ENCODE measurements around the gene SLC9A3. TPM values are rescaled to one million over a fixed set of nuclear protein-coding genes. Genes with fewer than 3 reads are reported as not detected.

Gene SLC9A3
- total RNA-seq, 4 donors from 2014 or later: 2.4 to 3.8 (median 3.5) TPM

GRCh38 chr5:432928-433791 is 91.1 kb downstream of the SLC9A3 start:
- intact Hi-C loops (cut with DNase I): no loop called here
- Histone ChIP-seq H3K4me1 (peaks cover 0 to 18% (median 3%) of the 10 kb centered on the region in 3 donors), H3K9me3 (no peaks in the 10 kb centered on the region), H3K4me3 (no peak overlapping the region), H3K27me3 (peaks cover 0 to 33% (median 0%) of the 10 kb centered on the region in 4 donors), H3K36me3 (no peaks in the 10 kb centered on the region), H3K27ac (no peak overlapping the region)
- DNase-seq: no peak
- TF ChIP-seq CTCF (IDR thresholded peaks at IDR 0.05) (no peak), POLR2A (IDR thresholded peaks at IDR 0.05) (no peak)
- WGBS, 2 donors: 72 to 85% methylated on average over 11 of the region's 23 CpGs

GRCh38 chr5:432201-432927 is 91.9 kb downstream of the SLC9A3 start:
- intact Hi-C loops (cut with DNase I): no loop called here
- TF ChIP-seq CTCF (IDR thresholded peaks at IDR 0.05): no peak
- TF ChIP-seq POLR2A (IDR thresholded peaks at IDR 0.05): no peak

DNA sequence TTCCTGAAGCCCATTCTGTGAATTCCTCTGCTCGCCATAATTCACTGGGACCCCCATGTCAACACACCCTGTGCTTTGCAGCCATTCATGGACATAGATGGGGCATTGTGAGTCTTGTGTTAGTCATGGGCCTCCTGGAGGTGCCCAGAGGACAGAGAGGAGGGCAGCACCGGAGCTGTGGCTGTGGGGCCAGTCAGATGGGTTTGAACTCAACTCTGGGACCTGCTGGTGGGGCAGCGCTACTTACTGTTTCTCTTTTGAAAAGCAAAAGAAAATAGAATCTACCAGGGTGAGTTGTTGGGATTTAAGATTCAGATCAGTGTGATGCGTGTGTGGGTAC is 92.6 kb downstream of the SLC9A3 start:
- intact Hi-C loops (cut with DNase I): no loop called here
- WGBS, 2 donors: 72 to 73% methylated on average over 3 to 4 of the region's 4 CpGs
- Histone ChIP-seq H3K9me3 (no peaks in the 10 kb centered on the region), H3K27ac (no peak overlapping the region), H3K36me3 (no peaks in the 10 kb centered on the region), H3K4me3 (no peak overlapping the region), H3K27me3 (peaks cover 0 to 33% (median 0%) of the 10 kb centered on the region in 4 donors), H3K4me1 (peaks cover 0 to 18% (median 3%) of the 10 kb centered on the region in 3 donors)
- no peak for DNase-seq
- TF ChIP-seq CTCF (IDR thresholded peaks at IDR 0.05): no peak
- no peak for TF ChIP-seq POLR2A (IDR thresholded peaks at IDR 0.05)

More at GRCh38 chr5:432201-432927, 91.9 kb downstream of the SLC9A3 start:
- Histone ChIP-seq H3K4me3 (no peak overlapping the region), H3K9me3 (no peaks in the 10 kb centered on the region), H3K27ac (no peak overlapping the region), H3K36me3 (no peaks in the 10 kb centered on the region), H3K4me1 (peaks cover 0 to 18% (median 3%) of the 10 kb centered on the region in 3 donors), H3K27me3 (peaks cover 0 to 35% (median 0%) of the 10 kb centered on the region in 4 donors)
- DNase-seq: no peak
- 91 to 94% methylated on average over 5 to 7 of the region's 18 CpGs for WGBS, 2 donors

- DNase-seq: no peak
- TF ChIP-seq POLR2A (IDR thresholded peaks at IDR 0.05) (no peak), CTCF (IDR thresholded peaks at IDR 0.05) (peak; percentile 30 to 63 (median 52))
- intact Hi-C loops (cut with DNase I): no loop called here
Measured at GRCh38 chr5:431001-431710, 93.1 kb downstream of the SLC9A3 start.

More at GRCh38 chr5:431001-431710, 93.1 kb downstream of the SLC9A3 start:
- WGBS, 2 donors: 41 to 46% methylated on average over 7 to 8 of the region's 18 CpGs
- Histone ChIP-seq H3K36me3 (no peaks in the 10 kb centered on the region), H3K4me1 (peaks cover 0 to 18% (median 3%) of the 10 kb centered on the region in 3 donors), H3K27ac (no peak overlapping the region), H3K27me3 (peaks cover 0 to 27% (median 0%) of the 10 kb centered on the region in 4 donors), H3K9me3 (no peaks in the 10 kb centered on the region), H3K4me3 (no peak overlapping the region)

Data from esophagus squamous epithelium (tissue), 5 donors.